K562 (cell line): ENCODE measurements around the gene IL25. TPM values are rescaled to one million over a fixed set of nuclear protein-coding genes. Genes with fewer than 3 reads are reported as not detected.

Source experiments
- ATAC-seq: fragments of 200-7000 bp; cut with Tn5 transposase; 3 replicates; pipeline ENCODE4 v1.9.1; 2020; ENCODE audit warnings: moderate library complexity
- BruUV-seq: library from RNA; stranded (reverse); fragments of 400-500 nt; replicated peaks from 2 replicates; lab custom pipeline; 2021; lab: Mats Ljungman, UMichigan
- CTCF ChIA-PET: fragments of 300-600 bp; formaldehyde crosslinking; extraction: SDS; loops from one replicate; lab custom pipeline; 2021; ENCODE audit warnings: low intra/inter-chr PET ratio; lab: Yijun Ruan, JAX
- POLR2A ChIA-PET: fragments of 300-600, 350-650 bp; sonication (Branson Sonifier 250); formaldehyde crosslinking; extraction: SDS; loops from one replicate; lab custom pipeline; 2021; ENCODE audit warnings: antibody characterized with exemption, inconsistent platforms; lab: Yijun Ruan, JAX
- DNase-seq, 4 experiments: peaks; one replicate each; pipeline versions ENCODE4 v3.0.0 to v3.0.0-alpha.2; 2011 to 2018; ENCODE audit warnings: low spot score in 3 of 4, mixed read lengths in 3 of 4; ENCODE audit errors: extremely low read depth in 1 of 4
- FAIRE-seq: peaks from 2 replicates; lab custom pipeline; 2011; peaks lifted over from hg19 to GRCh38; lab: Jason Lieb, UNC
- H2AFZ ChIP-seq: 2 replicates; pipeline ENCODE4 v1.6.0; 2011; ENCODE audit warnings: low read depth, low read length, control low read depth, inconsistent platforms
- H3K27ac ChIP-seq: fragments of 200-600 bp; 3 replicates; pipeline ENCODE4 v1.8.0; 2011; ENCODE audit warnings: low read depth, mild to moderate bottlenecking, control low read depth, inconsistent platforms, low read length, moderate library complexity, mixed read lengths; ENCODE audit errors: extremely low read depth
- H3K27me3 ChIP-seq, 2 experiments: fragments of 300-600 bp in 1 of 2; 2 replicates in 1 of 2; 3 replicates in 1 of 2; pipeline versions ENCODE4 v1.6.0 to v1.8.0; 2011; ENCODE audit warnings: inconsistent platforms in 2 of 2, low read length in 2 of 2, mild to moderate bottlenecking in 1 of 2, mixed read lengths in 1 of 2, moderate library complexity in 1 of 2; ENCODE audit not compliant: control insufficient read depth in 2 of 2, insufficient read depth in 2 of 2
- H3K36me3 ChIP-seq: fragments of 300-600 bp; 3 replicates; pipeline ENCODE4 v1.8.0; 2011; ENCODE audit warnings: mild to moderate bottlenecking, low read length, inconsistent platforms; ENCODE audit not compliant: control insufficient read depth, insufficient read depth
- H3K4me1 ChIP-seq, 2 experiments: fragments of 200-600 bp in 1 of 2; replicated peaks in 1 of 2; 2 replicates in 1 of 2; 3 replicates in 1 of 2; pipeline versions ENCODE4 v1.5.1 to v1.8.0; 2011; ENCODE audit warnings: inconsistent platforms in 2 of 2, low read length in 2 of 2, mild to moderate bottlenecking in 1 of 2, mixed read lengths in 1 of 2, moderate library complexity in 1 of 2; ENCODE audit not compliant: control insufficient read depth in 2 of 2, insufficient read depth in 2 of 2
- H3K4me2 ChIP-seq: 2 replicates; pipeline ENCODE4 v1.6.1; 2011; ENCODE audit warnings: low read length, control low read depth, inconsistent platforms, mixed read lengths; ENCODE audit not compliant: insufficient read depth
- H3K4me3 ChIP-seq: fragments of 200-600 bp; sonication (generic), shearing (Covaris generic); 2 replicates; pipeline ENCODE4 v1.5.1; 2016; ENCODE audit warnings: control low read depth, inconsistent platforms
- H3K79me2 ChIP-seq: fragments of 200-600 bp; 3 replicates; pipeline ENCODE4 v1.8.0; 2011; ENCODE audit warnings: low read length, inconsistent platforms; ENCODE audit not compliant: control insufficient read depth, insufficient read depth
- H3K9ac ChIP-seq, 2 experiments: 2 replicates each; pipeline versions ENCODE4 v1.6.0 to v1.6.1; 2011; ENCODE audit warnings: low read depth in 2 of 2, low read length in 2 of 2, control low read depth in 1 of 2, inconsistent platforms in 1 of 2, mild to moderate bottlenecking in 1 of 2, mixed read lengths in 1 of 2; ENCODE audit not compliant: insufficient read depth in 1 of 2
- H3K9me1 ChIP-seq: one replicate; pipeline ENCODE4 v1.6.0; 2011; ENCODE audit warnings: inconsistent platforms, mild to moderate bottlenecking, low read length, moderate library complexity; ENCODE audit not compliant: control insufficient read depth, insufficient read depth
- H3K9me3 ChIP-seq: replicated peaks from 2 replicates; pipeline ENCODE4 v1.5.1; 2011; ENCODE audit warnings: low read depth, low read length, inconsistent platforms; ENCODE audit not compliant: control insufficient read depth, insufficient read depth
- H4K20me1 ChIP-seq: replicated peaks from 2 replicates; pipeline ENCODE4 v1.6.1; 2011; ENCODE audit warnings: low read length, inconsistent platforms, mixed read lengths; ENCODE audit not compliant: control insufficient read depth, insufficient read depth
- ATF1 ChIP-seq, 2 experiments: fragments of 450-650 bp in 1 of 2; IDR thresholded peaks; 2 replicates each; pipeline ENCODE4 v1.6.1; 2016; ENCODE audit warnings: missing compliant biosample characterization in 1 of 2, missing genetic modification characterization in 1 of 2
- RFX1 ChIP-seq: fragments of 450-650 bp; IDR thresholded peaks from 2 replicates; pipeline ENCODE4 v1.6.1; 2016; ENCODE audit warnings: mild to moderate bottlenecking, moderate library complexity
- SMAD1 ChIP-seq: fragments of 150-350 bp; IDR thresholded peaks from 2 replicates; pipeline ENCODE4 v1.6.1; 2014; ENCODE audit warnings: low read length, low read depth; ENCODE audit not compliant: partially characterized antibody
- ZKSCAN1 ChIP-seq: fragments of 150-350 bp; IDR thresholded peaks from 2 replicates; pipeline ENCODE4 v1.6.1; 2016; ENCODE audit warnings: low read depth, low read length
- WGBS: fragments of 100-300 bp; shearing (Covaris generic); methylation state at CpG from one replicate; pipeline ENCODE4 v1.1.6; 2016; ENCODE audit warnings: low coverage, mixed read lengths; ENCODE audit not compliant: insufficient coverage; ENCODE audit errors: missing lambda C conversion rate; 5-methylcytosine and 5-hydroxymethylcytosine counted together
- in situ Hi-C: fragments of 300-500 bp; cut with MboI; formaldehyde crosslinking; loops from 4 replicates; pipeline ENCODE4 v1.15.0; 2018; ENCODE audit warnings: inconsistent platforms, mixed read lengths
- intact Hi-C: fragments of 100-400 bp; cut with micrococcal nuclease; formaldehyde crosslinking; loops from 2 replicates; pipeline ENCODE4 v1.14.2; 2022
- polyA plus RNA-seq, 8 experiments: library from polyadenylated mRNA; depleted of rRNA in 4 of 8; stranded (reverse) in 5 of 8; unstranded in 3 of 8; fragments of >200 nt; fragmentation: Nextera tagmentation in 2 of 8; fragmentation: Illumina TruSeq in 1 of 8; extraction: Ambion mirVana in 2 of 8; extraction: Trizol in 1 of 8; gene quantifications; 2 replicates each; pipeline versions ENCODE4 v1.2.1 to v1.2.3, GENCODE V29; 2011 to 2014; ENCODE audit warnings: inconsistent platforms in 1 of 8, missing spikeins in 1 of 8
- total RNA-seq, 7 experiments: library from RNA; depleted of rRNA in 6 of 7; stranded (reverse); fragments of >200 nt in 6 of 7; fragmentation: Illumina TruSeq in 2 of 7; extraction: Trizol in 2 of 7; gene quantifications; 2 replicates each; pipeline versions ENCODE4 v1.2.1 to v1.2.3, GENCODE V29; 2011 to 2021; ENCODE audit warnings: low replicate concordance in 1 of 7

Gene IL25
- total and polyA plus RNA-seq, 9 of the 15 experiments (the other 6 are each of a cell fraction or from before 2014, with no cell fraction given): not detected

DNA sequence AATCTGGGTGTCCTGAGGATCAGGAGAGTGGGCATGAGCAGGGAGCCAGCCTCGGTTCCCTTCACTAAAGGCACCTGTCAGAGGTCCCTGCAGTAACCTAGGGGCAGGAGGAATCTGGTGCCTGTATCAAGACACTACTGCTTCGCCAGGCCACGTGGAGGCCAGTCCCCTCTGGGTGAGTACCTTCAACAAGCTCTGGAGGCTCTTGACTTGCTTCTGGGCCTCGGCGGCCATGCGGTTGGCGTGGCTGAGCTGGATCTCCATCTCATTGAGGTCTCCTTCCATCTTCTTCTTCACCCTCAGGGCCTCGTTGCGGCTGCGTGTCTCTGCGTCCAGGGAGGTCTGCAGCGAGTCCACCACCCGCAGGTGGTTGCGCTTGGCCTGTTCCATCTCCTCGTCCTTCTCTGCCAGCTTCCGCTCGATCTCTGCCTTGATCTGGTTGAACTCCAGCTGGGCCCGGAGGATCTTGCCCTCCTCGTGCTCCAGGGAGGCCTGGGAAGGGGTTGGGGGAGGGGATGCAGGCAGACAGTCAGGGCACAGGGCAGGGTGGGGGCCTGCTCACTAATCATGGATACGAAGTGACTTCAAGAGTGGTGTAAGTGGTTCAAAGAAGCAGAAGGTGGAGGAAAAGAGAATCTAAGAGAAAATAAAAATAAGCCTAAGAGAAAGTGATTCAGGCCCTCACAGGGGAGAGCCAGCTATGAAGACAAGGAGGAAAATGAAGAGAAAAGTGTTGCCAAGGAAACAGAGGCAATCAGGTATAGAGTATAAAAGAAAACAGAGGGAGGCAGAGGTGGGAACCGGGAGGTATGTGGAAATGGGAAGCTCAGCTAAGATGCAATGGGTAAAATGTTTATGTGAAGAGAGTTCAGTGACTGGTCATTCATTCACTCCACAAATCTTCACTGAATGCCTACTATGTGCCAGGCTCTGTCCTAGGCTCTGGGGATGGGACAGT lies 43.5 kb downstream of the IL25 start:
- 5% methylated on average over 10 of the region's 21 CpGs for WGBS
- H3K4me3 ChIP-seq: no peak overlapping the region
- no peak for DNase-seq
- H3K79me2 ChIP-seq: no peaks in the 10 kb centered on the region
- TF ChIP-seq ATF1 (CRISPR knock-in tag; IDR thresholded peaks at IDR 0.05) (no peak), ATF1 (tag; IDR thresholded peaks at IDR 0.05) (no peak), RFX1 (peak; percentile 21; the same call in 1 of the 2 replicates), SMAD1 (no peak), ZKSCAN1 (peak; percentile 57; the same call in 1 of the 2 replicates)
- intact Hi-C loops: no loop called here
- no peaks in the 10 kb centered on the region; a peak in 1 of 5 replicates for H3K4me1 ChIP-seq
- no peak for ATAC-seq
- CTCF ChIA-PET: no interaction called here
- H2AFZ ChIP-seq: no peak overlapping the region
- H4K20me1 ChIP-seq: no peaks in the 10 kb centered on the region
- H3K9me3 ChIP-seq: no peaks in the 10 kb centered on the region
- no peak overlapping the region for H3K4me2 ChIP-seq
- H3K27ac ChIP-seq: no peak overlapping the region
- no peak for FAIRE-seq
- POLR2A ChIA-PET: interaction anchor here (0.7 kb wide), 1 partner anchor 207 kb away, joined by 3 read pairs; no protein-coding TSS in a partner anchor
- H3K36me3 ChIP-seq: no peaks in the 10 kb centered on the region
- H3K27me3 ChIP-seq: peaks cover 24 to 86% of the 10 kb centered on the region in 2 experiments; a peak in 4 of 5 replicates
- no TSS peak for BruUV-seq
- H3K9me1 ChIP-seq: no peaks in the 10 kb centered on the region
- no peak overlapping the region for H3K9ac ChIP-seq
- in situ Hi-C loops: no loop called here
